ENCODE results near the gene YPEL1. TPM values are rescaled to one million over a fixed set of nuclear protein-coding genes. Genes with fewer than 3 reads are reported as not detected.
"Not testable (repeated sequence)": the region's sequence is repeated elsewhere in the genome, so short reads cannot be mapped to it uniquely, and the experiment has no call there.

The YPEL1 gene
- total RNA-seq, 1 donor from 2014 or later = 7.3 TPM

- no peak for TF ChIP-seq CTCF (conservative IDR thresholded peaks at IDR 0.05; ENCODE audit: low read depth, low read length)
- no peak overlapping the region for H3K4me3 ChIP-seq (ENCODE audit: low read depth, low read length)
- no peak for DNase-seq (ENCODE audit: low read depth)
Observed at GRCh38 chr22:21693999-21694341, 41.6 kb downstream of the YPEL1 start.

- TF ChIP-seq CTCF (conservative IDR thresholded peaks at IDR 0.05; ENCODE audit: low read depth, low read length) = no peak
- H3K4me3 ChIP-seq (ENCODE audit: low read depth, low read length) = no peak overlapping the region
- no peak for DNase-seq (ENCODE audit: low read depth)
Observed at GRCh38 chr22:21693333-21693998, 42.1 kb downstream of the YPEL1 start.

GRCh38 chr22:21692856-21693255 is 42.7 kb downstream of the YPEL1 start:
- not testable (repeated sequence) for DNase-seq (ENCODE audit: low read depth); H3K4me3 ChIP-seq (ENCODE audit: low read depth, low read length)

- no peak for DNase-seq (ENCODE audit: low read depth)
- TF ChIP-seq CTCF (conservative IDR thresholded peaks at IDR 0.05; ENCODE audit: low read depth, low read length) = no peak
- no peak overlapping the region for H3K4me3 ChIP-seq (ENCODE audit: low read depth, low read length)
Observed at GRCh38 chr22:21691816-21692215, 43.8 kb downstream of the YPEL1 start.

- no peak overlapping the region for H3K4me3 ChIP-seq (ENCODE audit: low read depth, low read length)
- TF ChIP-seq CTCF (conservative IDR thresholded peaks at IDR 0.05; ENCODE audit: low read depth, low read length) = no peak
Observed at GRCh38 chr22:21690401-21690801, 45.2 kb downstream of the YPEL1 start.

GRCh38 chr22:21688706-21689381 is 46.8 kb downstream of the YPEL1 start:
- H3K4me3 ChIP-seq (ENCODE audit: low read depth, low read length) = no peak overlapping the region
- DNase-seq (ENCODE audit: low read depth) = no peak
- TF ChIP-seq CTCF (conservative IDR thresholded peaks at IDR 0.05; ENCODE audit: low read depth, low read length) = no peak

More at GRCh38 chr22:21690401-21690801, 45.2 kb downstream of the YPEL1 start:
- no peak for DNase-seq (ENCODE audit: low read depth)

- no peak for TF ChIP-seq CTCF (conservative IDR thresholded peaks at IDR 0.05; ENCODE audit: low read depth, low read length)
- no peak for DNase-seq (ENCODE audit: low read depth)
- no peak overlapping the region for H3K4me3 ChIP-seq (ENCODE audit: low read depth, low read length)
Observed at GRCh38 chr22:21688341-21688705, 47.3 kb downstream of the YPEL1 start.

Measured in epithelial cell of proximal tubule (primary cell).